Right lobe of liver (tissue), 6 donors: Measurements from ENCODE around the gene UBASH3B. TPM values are rescaled to one million over a fixed set of nuclear protein-coding genes. Genes with fewer than 3 reads are reported as not detected.

Experiments used
- ATAC-seq, 4 donors: fragments of 200-7000 bp; cut with Tn5 transposase; one replicate each; pipeline ENCODE4 v1.9.1; 2020; ENCODE audit warnings: mild to moderate bottlenecking in 4 of 4, moderate library complexity in 4 of 4
- DNase-seq, 3 donors: peaks; one replicate each; pipeline ENCODE4 v3.0.0-alpha.2; 2020
- H3K27ac ChIP-seq, 3 donors: fragments of 200-600 bp; one replicate each; pipeline ENCODE4 v1.8.0; 2022
- H3K27me3 ChIP-seq, 2 donors: fragments of 200-600 bp; one replicate each; pipeline ENCODE4 v1.8.0; 2022
- H3K36me3 ChIP-seq, 4 donors: fragments of 200-600 bp; sonication (generic) in 1 of 4; one replicate each; pipeline versions ENCODE4 v1.5.1 to v1.8.0; 2017 to 2022; ENCODE audit warnings: control low read depth in 1 of 4
- H3K4me1 ChIP-seq, 4 donors: fragments of 200-600 bp; sonication (generic) in 1 of 4; one replicate each; pipeline versions ENCODE4 v1.5.1 to v1.8.0; 2017 to 2022; ENCODE audit warnings: control low read depth in 1 of 4
- H3K4me3 ChIP-seq, 3 donors: fragments of 200-600 bp; one replicate each; pipeline ENCODE4 v1.8.0; 2022
- H3K9me3 ChIP-seq, 4 donors: fragments of 200-600 bp; sonication (generic) in 1 of 4; one replicate each; pipeline versions ENCODE4 v1.5.1 to v1.8.0; 2017 to 2022; ENCODE audit warnings: control low read depth in 1 of 4
- POLR2A ChIP-seq: fragments of 450-650 bp; IDR thresholded peaks from one replicate; pipeline ENCODE4 v1.6.1; 2017; ENCODE audit warnings: antibody characterized with exemption, mild to moderate bottlenecking
- WGBS: methylation state at CpG from one replicate; pipeline ENCODE4 v1.1.6; 2018; ENCODE audit warnings: low coverage, low lambda C conversion rate; ENCODE audit not compliant: insufficient coverage; ENCODE audit errors: missing lambda C conversion rate; 5-methylcytosine and 5-hydroxymethylcytosine counted together
- intact Hi-C, 2 donors: fragments of 100-400 bp; cut with DNase I; formaldehyde crosslinking; loops; one replicate each; pipeline versions ENCODE4 v1.11.2 to v1.14.1; 2022
- total RNA-seq, 6 experiments: library from RNA; depleted of rRNA in 2 of 6; stranded (reverse); fragments of >200 nt in 2 of 6; fragmentation: NEBNext Ultra II Directional in 3 of 6; extraction: Animal tissue kit (Norgen Biotek cat#: 25700) in 3 of 6; gene quantifications; one replicate each; pipeline versions ENCODE4 v1.1.0 to v1.2.4, GENCODE V29; 2016 to 2023
- TF ChIP-seq, protein P1 (sequence below), 4 donors: fragments of 200-600 bp in 3 of 4; fragments of 450-650 bp in 1 of 4; IDR thresholded peaks; one replicate each; pipeline versions ENCODE4 v1.5.1 to v1.8.0; 2016 to 2022; ENCODE audit warnings: antibody characterized with exemption in 4 of 4, mild to moderate bottlenecking in 2 of 4
- donor health status: DM: no; HTN: yes; CAD: no.
- donor health status: DM: no; HTN: no; CAD: no.
- donor health status: DM: no; HTN: no; CAD: no.
- donor health status: DM: no; HTN: yes; CAD: no.
- donor health status: DM: no; HTN: yes; CAD: no.

UBASH3B gene
- total RNA-seq, 6 experiments from 2014 or later, result 1.7 to 10.5 (median 2.4) TPM

DNA sequence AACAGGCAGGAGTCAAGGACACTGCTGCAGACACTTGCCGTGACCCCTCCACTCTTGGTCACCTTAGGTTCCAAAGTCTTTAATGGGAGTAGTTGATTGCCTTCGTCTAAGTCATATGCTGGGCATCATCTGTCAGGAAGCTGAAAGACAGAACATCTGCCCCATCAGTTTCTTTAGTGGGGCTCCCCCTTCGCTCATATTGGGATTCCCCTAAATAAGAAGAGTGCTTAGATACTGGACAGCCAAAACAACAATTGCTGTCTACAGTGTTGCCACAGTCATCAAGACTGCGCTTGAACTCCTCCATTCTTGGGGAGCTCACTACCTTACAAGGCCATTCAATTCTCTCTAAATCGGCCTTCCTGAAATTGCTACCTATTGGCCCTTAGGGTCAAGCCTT, 58.5 kb downstream of the UBASH3B start:
- DNase-seq (no peak), ATAC-seq (no peak)
- intact Hi-C loops, result no loop called here
- Histone ChIP-seq H3K4me1 (no peaks in the 10 kb centered on the region), H3K9me3 (no peaks in the 10 kb centered on the region), H3K4me3 (no peak overlapping the region), H3K27me3 (no peaks in the 10 kb centered on the region), H3K27ac (peak overlapping the region in 2 of 3 donors; percentile 21 to 34), H3K36me3 (no peaks in the 10 kb centered on the region)
- TF ChIP-seq, protein P1, sequence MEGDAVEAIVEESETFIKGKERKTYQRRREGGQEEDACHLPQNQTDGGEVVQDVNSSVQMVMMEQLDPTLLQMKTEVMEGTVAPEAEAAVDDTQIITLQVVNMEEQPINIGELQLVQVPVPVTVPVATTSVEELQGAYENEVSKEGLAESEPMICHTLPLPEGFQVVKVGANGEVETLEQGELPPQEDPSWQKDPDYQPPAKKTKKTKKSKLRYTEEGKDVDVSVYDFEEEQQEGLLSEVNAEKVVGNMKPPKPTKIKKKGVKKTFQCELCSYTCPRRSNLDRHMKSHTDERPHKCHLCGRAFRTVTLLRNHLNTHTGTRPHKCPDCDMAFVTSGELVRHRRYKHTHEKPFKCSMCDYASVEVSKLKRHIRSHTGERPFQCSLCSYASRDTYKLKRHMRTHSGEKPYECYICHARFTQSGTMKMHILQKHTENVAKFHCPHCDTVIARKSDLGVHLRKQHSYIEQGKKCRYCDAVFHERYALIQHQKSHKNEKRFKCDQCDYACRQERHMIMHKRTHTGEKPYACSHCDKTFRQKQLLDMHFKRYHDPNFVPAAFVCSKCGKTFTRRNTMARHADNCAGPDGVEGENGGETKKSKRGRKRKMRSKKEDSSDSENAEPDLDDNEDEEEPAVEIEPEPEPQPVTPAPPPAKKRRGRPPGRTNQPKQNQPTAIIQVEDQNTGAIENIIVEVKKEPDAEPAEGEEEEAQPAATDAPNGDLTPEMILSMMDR (IDR thresholded peaks at IDR 0.05), result no peak
- no peak for TF ChIP-seq POLR2A
- WGBS, result 75% methylated on average over 5 of the region's 5 CpGs

DNA sequence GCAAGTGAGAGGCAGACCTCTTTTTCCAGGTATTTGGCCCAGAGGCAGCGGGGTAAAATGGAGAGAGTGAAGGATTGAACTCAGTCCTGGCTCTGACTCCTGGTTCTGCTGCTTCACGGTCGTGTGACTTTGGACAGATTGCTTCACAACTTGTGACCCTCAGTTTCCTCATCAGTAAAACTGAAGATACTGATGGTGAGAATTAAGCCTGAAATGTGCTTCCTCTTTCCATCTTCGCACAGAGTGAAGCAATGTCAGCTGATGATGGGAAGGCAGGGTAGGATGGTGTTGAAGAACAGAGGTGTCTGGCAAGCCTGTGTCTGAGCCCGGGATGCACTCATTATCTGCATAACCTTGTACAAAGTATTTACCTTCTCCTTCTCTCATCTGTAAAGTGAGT, 59.0 kb downstream of the UBASH3B start:
- H3K27me3 ChIP-seq, result no peaks in the 10 kb centered on the region
- intact Hi-C loops, result no loop called here
- no peaks in the 10 kb centered on the region for H3K4me1 ChIP-seq
- H3K36me3 ChIP-seq, result no peaks in the 10 kb centered on the region
- TF ChIP-seq POLR2A, result no peak
- TF ChIP-seq, protein P1 (IDR thresholded peaks at IDR 0.05), result no peak
- ATAC-seq, result peak; percentile 28 to 59 (median 44)
- no peaks in the 10 kb centered on the region for H3K9me3 ChIP-seq
- 60% methylated on average over 5 of the region's 5 CpGs for WGBS
- no peak for DNase-seq
- no peak overlapping the region for H3K4me3 ChIP-seq
- peak overlapping the region in 1 of 3 donors; percentile 21 for H3K27ac ChIP-seq

DNA sequence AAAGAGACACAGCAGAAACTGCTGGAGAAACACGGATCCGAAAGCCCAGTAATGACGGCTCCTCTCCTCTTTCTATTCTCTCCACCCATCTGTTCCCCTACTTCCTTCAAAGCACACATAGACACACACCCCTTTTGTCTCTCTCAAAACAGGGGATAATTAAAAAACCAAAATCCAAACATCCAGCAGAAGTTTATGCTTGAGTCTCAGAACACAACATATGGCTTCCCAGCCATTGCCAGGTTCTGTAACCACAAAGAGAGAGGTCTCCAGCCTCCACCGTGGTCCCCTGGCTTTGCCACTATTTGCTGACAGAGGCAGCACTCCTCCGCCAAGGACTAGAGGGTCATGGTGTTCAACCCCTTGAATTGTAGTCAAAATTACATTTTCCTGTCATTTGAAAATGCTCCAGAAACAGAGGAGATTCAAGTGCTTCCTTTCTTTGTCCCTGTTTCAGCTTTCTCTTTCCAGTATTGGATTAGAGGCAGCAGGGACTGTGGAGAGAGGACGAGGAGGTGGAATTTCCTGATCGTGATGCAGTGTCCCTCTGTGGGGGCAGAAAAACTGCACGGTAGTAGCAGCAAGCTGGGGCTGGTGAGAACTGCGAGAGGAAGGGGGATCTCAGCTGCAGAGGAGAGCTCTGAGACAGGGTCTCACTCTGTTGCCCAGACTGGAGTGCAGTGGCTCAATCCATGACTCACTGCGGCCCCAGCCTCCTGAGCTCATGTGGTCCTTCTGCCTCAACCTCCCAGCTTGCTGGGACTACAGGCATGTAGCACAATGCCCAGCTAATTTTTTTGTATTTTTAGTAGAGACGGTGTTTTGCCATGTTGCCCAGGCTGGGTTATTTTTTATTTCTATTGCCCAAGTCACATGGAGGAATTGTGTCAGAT, 60.3 kb downstream of the UBASH3B start:
- intact Hi-C loops, result no loop called here
- Histone ChIP-seq H3K4me1 (no peaks in the 10 kb centered on the region), H3K36me3 (no peaks in the 10 kb centered on the region), H3K9me3 (no peaks in the 10 kb centered on the region), H3K27me3 (no peaks in the 10 kb centered on the region), H3K4me3 (no peak overlapping the region), H3K27ac (no peak overlapping the region)
- TF ChIP-seq POLR2A, result no peak
- TF ChIP-seq, protein P1 (IDR thresholded peaks at IDR 0.05), result no peak
- WGBS, result 37% methylated on average over 10 of the region's 11 CpGs
- DNase-seq, result no peak
- ATAC-seq, result peak in 1 of 4 donors; percentile 8

DNA sequence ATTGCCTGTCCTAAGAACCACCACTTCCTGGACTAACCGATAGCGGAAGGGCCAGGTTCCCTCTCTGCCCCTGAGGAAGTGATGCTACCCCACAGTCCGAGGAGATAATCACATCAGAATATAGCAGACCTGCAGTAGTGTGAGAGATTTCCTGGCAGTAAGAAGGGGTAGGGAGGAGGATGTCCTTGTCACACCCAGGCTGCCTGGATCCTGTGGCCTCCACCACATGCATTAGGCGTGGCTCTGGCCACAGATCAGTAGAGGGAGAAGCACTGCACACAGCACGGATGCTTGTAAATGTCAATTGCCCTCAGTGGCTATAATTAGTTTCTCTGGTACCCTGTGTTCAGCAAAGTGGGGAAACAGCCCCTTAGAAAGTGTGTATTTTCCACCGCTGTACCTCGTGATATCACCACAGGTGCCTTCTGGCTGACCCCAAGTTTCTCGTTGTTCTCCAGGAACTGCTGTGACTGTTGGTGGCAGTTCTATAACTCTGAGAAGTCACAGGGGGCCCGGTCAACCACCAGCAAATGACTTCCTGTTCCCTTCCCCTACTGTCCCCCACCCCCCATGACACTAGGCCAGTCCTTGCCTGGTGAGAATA, 61.8 kb downstream of the UBASH3B start:
- intact Hi-C loops, result no loop called here
- Histone ChIP-seq H3K9me3 (no peaks in the 10 kb centered on the region), H3K4me3 (no peak overlapping the region), H3K4me1 (no peaks in the 10 kb centered on the region), H3K27ac (peak overlapping the region in 2 of 3 donors; percentile 22 to 37), H3K36me3 (no peaks in the 10 kb centered on the region), H3K27me3 (no peaks in the 10 kb centered on the region)
- TF ChIP-seq, protein P1 (IDR thresholded peaks at IDR 0.05), result no peak
- TF ChIP-seq POLR2A, result no peak
- ATAC-seq (peak; percentile 53 to 65 (median 60)), DNase-seq (no peak)
- WGBS, result 27% methylated on average over 7 of the region's 9 CpGs
